HFF-Myc (cell line): ENCODE data around the gene PRF1.

Experiments used
- DNase-seq: peaks from one replicate; pipeline ENCODE4 v3.0.0-alpha.2; 2011; ENCODE audit warnings: low read depth; ENCODE audit errors: extremely low read depth
- H3K4me3 ChIP-seq: replicated peaks from 2 replicates; pipeline ENCODE4 v1.5.1; 2011; ENCODE audit warnings: low read depth, mild to moderate bottlenecking, control low read depth, low read length
- CTCF ChIP-seq: IDR thresholded peaks from 2 replicates; pipeline ENCODE4 v1.5.1; 2012; ENCODE audit warnings: mild to moderate bottlenecking, low read depth, low read length, control low read depth; ENCODE audit errors: missing control alignments

The PRF1 gene

GRCh38 chr10:70622981-70623844, 20.7 kb upstream of the PRF1 start:
- TF ChIP-seq CTCF = no peak
- DNase-seq = no peak
- no peak overlapping the region for H3K4me3 ChIP-seq

DNA sequence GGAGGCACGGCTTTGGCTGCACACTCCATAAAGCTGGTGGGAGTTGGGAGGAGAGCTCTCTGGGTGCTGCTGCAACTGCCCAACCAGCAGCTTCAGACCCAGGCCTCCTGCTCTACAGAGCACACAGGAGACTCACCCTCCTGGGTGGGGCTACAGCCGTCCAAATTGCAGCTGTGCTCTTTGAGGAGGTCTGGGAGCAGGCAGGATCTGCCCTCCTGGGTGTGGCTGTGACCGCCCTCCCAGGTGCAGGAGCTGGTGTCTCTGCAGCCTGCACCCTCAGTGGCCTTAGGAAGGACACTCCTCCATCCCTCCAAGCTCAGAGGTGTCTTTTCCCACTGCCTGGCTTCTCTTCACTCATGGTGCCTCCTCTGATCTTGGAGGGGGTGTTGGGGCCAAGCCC, 20.0 kb upstream of the PRF1 start:
- no peak for DNase-seq
- no peak overlapping the region for H3K4me3 ChIP-seq
- TF ChIP-seq CTCF = no peak

- no peak for DNase-seq
- no peak overlapping the region for H3K4me3 ChIP-seq
- no peak for TF ChIP-seq CTCF
These were observed 19.1 kb upstream of the PRF1 start for GRCh38 chr10:70621503-70622078.

DNA sequence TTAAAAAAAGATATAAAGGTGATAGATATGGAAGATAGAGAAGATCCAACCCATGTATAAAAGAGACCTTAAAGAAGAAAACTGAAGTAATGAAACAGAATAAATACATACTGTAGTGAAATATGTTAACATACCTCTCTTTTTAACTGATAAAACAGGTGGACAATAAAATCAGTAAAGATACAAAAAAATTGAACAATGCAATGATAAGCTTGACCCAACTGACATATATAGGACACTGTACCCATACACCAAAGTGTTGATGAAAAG, 17.4 kb upstream of the PRF1 start:
- DNase-seq = no peak
- no peak overlapping the region for H3K4me3 ChIP-seq
- TF ChIP-seq CTCF = no peak

DNA sequence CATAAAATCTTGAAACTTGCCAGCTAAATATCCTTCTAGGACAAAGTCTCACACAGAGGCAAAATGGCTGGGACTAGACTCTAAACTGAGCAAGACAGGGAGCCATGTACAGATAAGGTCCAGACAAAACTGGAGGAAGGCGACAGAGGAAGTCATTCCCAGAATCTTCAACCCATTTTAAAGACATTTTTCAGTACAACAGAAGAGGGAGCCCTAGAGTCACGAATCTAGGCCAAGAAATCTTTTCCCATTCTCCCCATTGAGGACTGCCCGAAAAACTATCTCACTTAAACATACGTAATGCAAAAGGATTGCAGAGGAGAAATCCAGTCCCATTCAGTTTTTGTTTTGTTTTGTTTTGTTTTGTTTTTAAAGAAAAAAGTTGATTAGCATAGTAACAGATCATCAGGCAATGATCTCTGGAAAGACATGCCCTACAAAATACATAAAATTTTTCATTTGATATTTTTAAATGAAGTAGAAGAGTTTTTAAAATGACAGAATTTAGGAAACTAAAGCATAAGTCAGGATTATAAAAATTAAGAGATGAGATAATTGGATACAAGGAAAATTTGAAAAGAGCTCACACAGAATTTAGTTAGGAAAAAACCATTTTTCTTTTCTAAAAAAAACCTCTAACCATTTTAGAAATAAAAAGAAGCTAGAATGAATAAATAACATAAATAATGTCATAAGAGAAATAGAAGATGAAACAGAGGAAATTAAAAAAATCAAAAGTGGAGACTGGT, 16.9 kb upstream of the PRF1 start:
- peak; percentile 50 for TF ChIP-seq CTCF
- DNase-seq = peak; percentile 36
- H3K4me3 ChIP-seq = no peak overlapping the region

DNA sequence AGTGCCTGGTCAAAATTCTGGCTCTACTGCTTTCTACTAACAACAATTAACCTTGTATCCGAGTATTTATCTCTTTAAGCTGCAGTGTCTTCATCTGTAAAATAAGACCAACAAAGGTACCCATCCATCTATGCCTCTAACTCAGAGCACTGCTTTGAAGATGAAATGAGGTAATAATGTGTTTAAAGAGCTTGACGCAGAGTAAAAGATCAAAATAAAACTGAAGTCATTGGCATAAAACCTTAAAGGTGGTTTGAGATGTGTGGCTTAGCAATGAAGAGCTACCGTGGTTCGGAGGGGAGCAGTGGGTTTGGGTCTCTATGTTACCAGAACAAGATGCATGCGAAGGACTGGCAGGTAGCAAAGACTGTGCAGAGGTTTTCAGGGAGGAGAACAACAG, 16.1 kb upstream of the PRF1 start:
- DNase-seq = no peak
- TF ChIP-seq CTCF = no peak
- H3K4me3 ChIP-seq = no peak overlapping the region
